Measurements from ENCODE around the gene CLHC1. TPM values are rescaled to one million over a fixed set of nuclear protein-coding genes. Genes with fewer than 3 reads are reported as not detected.

Gene CLHC1
- total and polyA plus RNA-seq, 2 of the 8 experiments (the other 6 are each of a cell fraction or from before 2014, with no cell fraction given): 2.6 to 10.8 TPM

DNA sequence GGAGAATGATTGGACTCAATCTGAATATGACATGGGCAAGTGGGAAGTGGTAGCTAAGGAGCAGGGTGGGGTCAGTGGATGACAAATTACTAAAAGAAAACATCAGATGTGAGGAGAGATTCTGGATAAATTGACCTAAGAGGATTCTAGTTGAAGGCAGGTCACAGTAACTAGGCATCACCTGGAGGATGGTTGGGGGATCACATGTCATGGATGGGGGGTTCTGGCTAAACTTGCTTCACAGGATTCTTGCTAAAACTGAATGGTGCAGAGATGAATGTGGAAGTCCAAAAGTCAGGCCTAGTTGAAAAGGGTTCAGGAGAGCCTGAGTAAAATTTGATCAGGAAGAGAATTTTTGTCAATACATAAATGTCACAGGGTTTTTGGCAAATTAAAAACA, 18.3 kb downstream of the CLHC1 start:
- H2BK12ac ChIP-seq (ENCODE audit: low read depth, low read length): no peak overlapping the region
- H3K79me1 ChIP-seq (ENCODE audit: low read depth, low read length): no peaks in the 10 kb centered on the region
- no peak overlapping the region for H2BK120ac ChIP-seq (replicated peaks; ENCODE audit: low read depth, low read length)
- H3K4ac ChIP-seq (replicated peaks; ENCODE audit: insufficient read length, low read depth, low read length): no peak overlapping the region
- H3K79me2 ChIP-seq (ENCODE audit: control insufficient read depth in 1 of 2, insufficient read depth in 2 of 2, low read length in 2 of 2): no peaks in the 10 kb centered on the region
- ChIA-PET CTCF (ENCODE audit: partially characterized antibody) (interaction anchor here (0.5 to 1.5 kb wide), 5 partner anchors 9 to 314 kb away, joined by 3 to 5 read pairs (median 4); no protein-coding TSS in a partner anchor), POLR2A (ENCODE audit: partially characterized antibody) (interaction anchor here (1.3 to 1.9 kb wide), 3 partner anchors 9 to 19 kb away, joined by 4 to 7 read pairs (median 6); partner anchors contain the start of genes CLHC1 and RPS27A)
- H4K5ac ChIP-seq (ENCODE audit: insufficient read length, low read depth, low read length): no peak overlapping the region
- H3K36me3 ChIP-seq (ENCODE audit: control insufficient read depth in 2 of 4, insufficient read depth in 4 of 4, low read length in 3 of 4): no peaks in the 10 kb centered on the region
- H3K9me3 ChIP-seq (ENCODE audit: insufficient read depth in 2 of 2, low read depth in 1 of 2, low read length in 1 of 2): no peaks in the 10 kb centered on the region
- no peak overlapping the region for H2AFZ ChIP-seq (ENCODE audit: low read length)
- no peaks in the 10 kb centered on the region for H3K27me3 ChIP-seq (replicated peaks in 1 of 4; ENCODE audit: control insufficient read depth in 3 of 4, extremely low read depth in 1 of 4, insufficient read depth in 3 of 4, low read length in 3 of 4)
- TF ChIP-seq CTCF (IDR thresholded peaks at IDR 0.05; ENCODE audit: control extremely low read depth in 1 of 3, insufficient read depth in 1 of 3, low read depth in 1 of 3, low read length in 3 of 3) (peak in 1 of 3 experiments; percentile 27; a peak in 1 of 4 replicates), RAD21 (IDR thresholded peaks at IDR 0.05 in 1 of 2, conservative IDR thresholded peaks at IDR 0.05 in 1 of 2; ENCODE audit: low read depth in 2 of 2, low read length in 2 of 2) (peak; percentile 26 to 36; a peak in 2 of 4 replicates), NRF1 (IDR thresholded peaks at IDR 0.05; ENCODE audit: low read depth, low read length) (no peak)
- H3K27ac ChIP-seq (ENCODE audit: low read depth, low read length): no peak overlapping the region
- no peak overlapping the region for H3K18ac ChIP-seq (ENCODE audit: extremely low read depth, low read length)
- FAIRE-seq: no peak
- no peak overlapping the region for H2AK5ac ChIP-seq (ENCODE audit: low read depth, low read length)
- H3K4me2 ChIP-seq (ENCODE audit: insufficient read depth in 1 of 2, low read depth in 2 of 2, low read length in 2 of 2): no peak overlapping the region
- H3K23me2 ChIP-seq (ENCODE audit: low read depth, low read length): no peaks in the 10 kb centered on the region
- DNase-seq (ENCODE audit: low read depth in 1 of 2, low spot score in 2 of 2): no peak
- no peaks in the 10 kb centered on the region for H4K20me1 ChIP-seq (replicated peaks in 1 of 2; ENCODE audit: control insufficient read depth in 1 of 2, insufficient read depth in 2 of 2, low read length in 2 of 2)
- no peak overlapping the region for H4K8ac ChIP-seq (ENCODE audit: extremely low read depth, insufficient read depth, low read length)
- H4K91ac ChIP-seq (replicated peaks; ENCODE audit: insufficient read length, low read length): no peak overlapping the region
- H3K23ac ChIP-seq (ENCODE audit: insufficient read length): no peak overlapping the region
- H3K56ac ChIP-seq (replicated peaks; ENCODE audit: insufficient read length, low read depth, low read length): no peak overlapping the region
- H3K9ac ChIP-seq (replicated peaks in 1 of 4; ENCODE audit: extremely low read depth in 1 of 4, low read depth in 3 of 4, low read length in 3 of 4): no peak overlapping the region
- no peak overlapping the region for H3K14ac ChIP-seq (ENCODE audit: insufficient read length)
- no peak overlapping the region for H2BK20ac ChIP-seq (ENCODE audit: low read length)
- no peak overlapping the region for H3K4me3 ChIP-seq (ENCODE audit: extremely low read depth in 1 of 4, insufficient read depth in 2 of 4, low read depth in 3 of 4, low read length in 4 of 4)
- peaks cover 0 to 4% (median 2%) of the 10 kb centered on the region in 4 experiments; a peak in 1 of 7 replicates for H3K4me1 ChIP-seq (replicated peaks in 1 of 4; ENCODE audit: control insufficient read depth in 3 of 4, insufficient read depth in 4 of 4, low read length in 3 of 4)
- H2BK5ac ChIP-seq (ENCODE audit: low read depth, low read length): no peak overlapping the region
- no peak overlapping the region for H2BK15ac ChIP-seq (ENCODE audit: low read length)
